OCI-LY7 (cell line): ENCODE results near the gene NTSR1. TPM values are rescaled to one million over a fixed set of nuclear protein-coding genes. Genes with fewer than 3 reads are reported as not detected.
A peak's percentile ranks its signal among the peaks of the same experiment; 100 is the strongest.

Source experiments
- BruUV-seq: library from RNA; stranded (reverse); fragments of 400-500 nt; replicated peaks from 2 replicates; lab custom pipeline; 2021; lab: Mats Ljungman, UMichigan
- CTCF ChIA-PET: fragments of 300-600 bp; sonication (Branson Sonifier 250); formaldehyde crosslinking; loops from one replicate; lab custom pipeline; 2022; ENCODE audit warnings: antibody characterized with exemption; ENCODE audit not compliant: unreplicated experiment; lab: Charles Lee
- POLR2A ChIA-PET: fragments of 300-600 bp; sonication (Branson Sonifier 250); formaldehyde crosslinking; loops from one replicate; lab custom pipeline; 2022; ENCODE audit warnings: antibody characterized with exemption; lab: Charles Lee
- DNase-seq: peaks from one replicate; pipeline ENCODE4 v3.0.0-alpha.2; 2015; ENCODE audit warnings: low spot score
- H2AFZ ChIP-seq: fragments of 200-600 bp; sonication (generic), shearing (Covaris generic); 2 replicates; pipeline ENCODE4 v1.6.1; 2014; ENCODE audit warnings: mild to moderate bottlenecking, antibody characterized with exemption, low read length, moderate library complexity
- H3K27ac ChIP-seq: fragments of 200-600 bp; sonication (generic); 2 replicates; pipeline ENCODE4 v1.5.1; 2014; ENCODE audit warnings: mixed run types, low read depth, mild to moderate bottlenecking, moderate library complexity, low read length, inconsistent platforms; ENCODE audit not compliant: poor library complexity, severe bottlenecking
- H3K36me3 ChIP-seq: fragments of 200-600 bp; sonication (generic); 2 replicates; pipeline ENCODE4 v1.6.1; 2014; ENCODE audit warnings: mild to moderate bottlenecking, antibody characterized with exemption, low read length, moderate library complexity, mixed read lengths; ENCODE audit not compliant: insufficient read depth
- H3K4me1 ChIP-seq: fragments of 200-600 bp; sonication (generic); 2 replicates; pipeline ENCODE4 v1.5.1; 2014; ENCODE audit warnings: mild to moderate bottlenecking, low read length; ENCODE audit not compliant: insufficient read depth, poor library complexity, severe bottlenecking
- H3K4me2 ChIP-seq: fragments of 200-600 bp; sonication (generic); 2 replicates; pipeline ENCODE4 v1.6.1; 2014; ENCODE audit warnings: mild to moderate bottlenecking, low read length
- H3K4me3 ChIP-seq: fragments of 200-600 bp; sonication (generic); 2 replicates; pipeline ENCODE4 v1.5.1; 2014; ENCODE audit warnings: mild to moderate bottlenecking, low read depth, low read length; ENCODE audit not compliant: poor library complexity, severe bottlenecking
- H3K79me2 ChIP-seq: fragments of 200-600 bp; sonication (generic); 2 replicates; pipeline ENCODE4 v1.6.1; 2016; ENCODE audit warnings: low read depth, mild to moderate bottlenecking, low read length, moderate library complexity, mixed read lengths; ENCODE audit not compliant: insufficient read depth
- H3K9me2 ChIP-seq: fragments of 200-600 bp; sonication (generic); 2 replicates; pipeline ENCODE4 v1.6.1; 2016; ENCODE audit warnings: mild to moderate bottlenecking, low read length, mixed read lengths; ENCODE audit not compliant: insufficient read depth
- H3K9me3 ChIP-seq: fragments of 200-600 bp; sonication (generic); 2 replicates; pipeline ENCODE4 v1.6.1; 2014; ENCODE audit warnings: mild to moderate bottlenecking, mixed run types, low read length, mixed read lengths
- H4K20me1 ChIP-seq: fragments of 200-600 bp; sonication (generic); 2 replicates; pipeline ENCODE4 v1.6.1; 2014; ENCODE audit warnings: mild to moderate bottlenecking, antibody characterized with exemption, low read length, moderate library complexity, mixed read lengths; ENCODE audit not compliant: insufficient read depth
- EZH2phosphoT487 ChIP-seq: fragments of 200-600 bp; sonication (generic); IDR thresholded peaks from 2 replicates; pipeline ENCODE4 v1.6.1; 2018; ENCODE audit warnings: low read depth, borderline replicate concordance, mild to moderate bottlenecking, mixed run types, antibody characterized with exemption, low read length, moderate library complexity, mixed read lengths
- intact Hi-C: fragments of 100-400 bp; cut with micrococcal nuclease; formaldehyde crosslinking; loops from one replicate; pipeline ENCODE4 v1.10.0; 2022; ENCODE audit not compliant: unreplicated experiment
- total RNA-seq, 2 experiments: library from RNA; depleted of rRNA in 1 of 2; stranded (reverse); fragments of >200 nt in 1 of 2; shearing (Covaris generic) in 1 of 2; gene quantifications; 2 replicates each; pipeline ENCODE4 v1.2.3, GENCODE V29; 2014 to 2022
- TF ChIP-seq, protein P1 (sequence below): fragments of 200-600 bp; sonication (generic); conservative IDR thresholded peaks from 2 replicates; pipeline ENCODE4 v1.5.1; 2014; ENCODE audit warnings: mild to moderate bottlenecking, antibody characterized with exemption, low read length, moderate library complexity, mixed read lengths

NTSR1 gene
- total RNA-seq, 2 experiments from 2014 or later: not detected

DNA sequence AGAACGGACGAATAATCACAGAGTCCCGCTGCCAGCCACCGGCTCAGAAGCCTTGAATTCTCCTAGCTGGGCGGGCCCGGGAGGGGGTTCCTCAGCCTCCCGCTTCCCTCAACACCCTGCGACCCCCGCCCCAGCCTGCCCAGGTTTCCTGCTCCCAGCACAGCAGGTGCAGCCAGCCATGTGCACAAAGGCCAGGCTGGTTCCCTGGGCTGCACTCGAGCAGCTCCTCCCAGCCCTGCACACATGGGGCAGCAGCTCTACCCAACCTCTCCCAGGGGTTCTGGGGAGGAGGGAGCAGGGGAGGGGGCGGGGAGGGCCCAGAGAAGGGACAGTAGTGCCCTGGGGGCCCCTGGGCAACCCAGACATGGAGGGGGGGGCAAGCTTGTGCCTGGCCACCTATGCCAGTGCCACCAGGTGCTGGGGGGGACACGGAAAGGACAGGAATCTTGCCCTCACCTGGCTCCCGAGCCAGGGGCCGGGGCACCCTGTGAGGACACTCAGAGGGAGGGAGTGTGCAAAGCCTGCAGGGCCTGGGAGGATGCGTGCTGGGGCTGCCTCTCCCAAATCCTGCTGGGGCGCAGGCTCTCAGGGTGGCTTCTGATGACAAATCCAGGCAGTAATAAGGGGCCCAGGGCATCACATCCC is 1.2 kb upstream of the NTSR1 start:
- ChIA-PET POLR2A (interaction anchor here (0.6 kb wide), 1 partner anchor 344 kb away, joined by 5 read pairs; no protein-coding TSS in a partner anchor), CTCF (interaction anchor here (0.6 kb wide), 1 partner anchor 46 kb away, joined by 5 read pairs; no protein-coding TSS in a partner anchor)
- no peak for DNase-seq
- H3K27ac ChIP-seq: no peak overlapping the region
- TF ChIP-seq EZH2phosphoT487: no peak
- TF ChIP-seq, protein P1, sequence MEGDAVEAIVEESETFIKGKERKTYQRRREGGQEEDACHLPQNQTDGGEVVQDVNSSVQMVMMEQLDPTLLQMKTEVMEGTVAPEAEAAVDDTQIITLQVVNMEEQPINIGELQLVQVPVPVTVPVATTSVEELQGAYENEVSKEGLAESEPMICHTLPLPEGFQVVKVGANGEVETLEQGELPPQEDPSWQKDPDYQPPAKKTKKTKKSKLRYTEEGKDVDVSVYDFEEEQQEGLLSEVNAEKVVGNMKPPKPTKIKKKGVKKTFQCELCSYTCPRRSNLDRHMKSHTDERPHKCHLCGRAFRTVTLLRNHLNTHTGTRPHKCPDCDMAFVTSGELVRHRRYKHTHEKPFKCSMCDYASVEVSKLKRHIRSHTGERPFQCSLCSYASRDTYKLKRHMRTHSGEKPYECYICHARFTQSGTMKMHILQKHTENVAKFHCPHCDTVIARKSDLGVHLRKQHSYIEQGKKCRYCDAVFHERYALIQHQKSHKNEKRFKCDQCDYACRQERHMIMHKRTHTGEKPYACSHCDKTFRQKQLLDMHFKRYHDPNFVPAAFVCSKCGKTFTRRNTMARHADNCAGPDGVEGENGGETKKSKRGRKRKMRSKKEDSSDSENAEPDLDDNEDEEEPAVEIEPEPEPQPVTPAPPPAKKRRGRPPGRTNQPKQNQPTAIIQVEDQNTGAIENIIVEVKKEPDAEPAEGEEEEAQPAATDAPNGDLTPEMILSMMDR: no peak
- H4K20me1 ChIP-seq: no peaks in the 10 kb centered on the region
- H3K4me2 ChIP-seq: no peak overlapping the region
- H2AFZ ChIP-seq: no peak overlapping the region
- no peaks in the 10 kb centered on the region for H3K79me2 ChIP-seq
- no peaks in the 10 kb centered on the region for H3K4me1 ChIP-seq
- intact Hi-C loops: no loop called here
- no TSS peak for BruUV-seq
- H3K9me2 ChIP-seq: no peaks in the 10 kb centered on the region
- no peaks in the 10 kb centered on the region for H3K9me3 ChIP-seq
- no peaks in the 10 kb centered on the region for H3K36me3 ChIP-seq
- H3K4me3 ChIP-seq: no peak overlapping the region

DNA sequence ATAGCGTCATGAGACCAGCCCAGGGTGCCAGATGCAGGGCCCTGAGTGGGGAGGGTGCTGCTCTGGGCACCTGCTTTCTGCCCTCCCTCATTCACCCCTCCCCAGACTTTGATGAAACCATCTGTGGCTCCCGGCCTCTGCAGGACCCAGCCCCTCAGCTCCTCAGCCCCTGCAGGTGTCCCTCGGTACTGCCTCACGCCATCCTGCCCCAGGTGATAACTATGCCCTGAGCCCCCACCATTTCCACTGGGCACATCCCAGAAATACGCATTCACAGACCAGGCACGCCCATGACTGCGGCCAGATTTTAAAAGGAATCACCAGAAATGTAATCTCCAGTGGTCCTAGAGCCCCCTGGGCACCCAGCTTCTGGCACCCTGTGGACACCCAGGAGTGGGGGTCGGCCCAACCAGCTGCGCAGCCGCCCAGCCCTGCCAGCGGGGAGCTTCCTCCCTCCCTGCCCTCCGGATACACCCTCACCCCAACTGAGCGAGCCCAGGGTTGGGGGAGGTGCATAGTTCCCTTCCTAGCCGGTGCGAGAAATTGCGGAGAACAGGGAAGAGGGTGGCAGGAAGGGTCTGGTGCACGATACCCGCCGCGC is 615 bp upstream of the NTSR1 start:
- Histone ChIP-seq H3K4me3 (no peak overlapping the region), H3K9me3 (no peaks in the 10 kb centered on the region), H3K4me1 (no peaks in the 10 kb centered on the region), H3K4me2 (no peak overlapping the region), H2AFZ (no peak overlapping the region), H3K27ac (no peak overlapping the region), H4K20me1 (no peaks in the 10 kb centered on the region), H3K79me2 (no peaks in the 10 kb centered on the region), H3K9me2 (no peaks in the 10 kb centered on the region), H3K36me3 (no peaks in the 10 kb centered on the region)
- DNase-seq: peak; percentile 17
- ChIA-PET POLR2A (interaction anchor here (0.8 kb wide), 1 partner anchor 26 kb away, joined by 3 read pairs; no protein-coding TSS in a partner anchor), CTCF (no interaction called here)
- BruUV-seq: no TSS peak
- intact Hi-C loops: no loop called here
- TF ChIP-seq, protein P1: peak; percentile 48
- TF ChIP-seq EZH2phosphoT487: no peak

DNA sequence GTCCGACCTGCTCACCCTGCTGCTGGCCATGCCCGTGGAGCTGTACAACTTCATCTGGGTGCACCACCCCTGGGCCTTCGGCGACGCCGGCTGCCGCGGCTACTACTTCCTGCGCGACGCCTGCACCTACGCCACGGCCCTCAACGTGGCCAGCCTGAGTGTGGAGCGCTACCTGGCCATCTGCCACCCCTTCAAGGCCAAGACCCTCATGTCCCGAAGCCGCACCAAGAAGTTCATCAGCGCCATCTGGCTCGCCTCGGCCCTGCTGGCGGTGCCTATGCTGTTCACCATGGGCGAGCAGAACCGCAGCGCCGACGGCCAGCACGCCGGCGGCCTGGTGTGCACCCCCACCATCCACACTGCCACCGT is 885 bp downstream of the NTSR1 start:
- no peaks in the 10 kb centered on the region for H3K79me2 ChIP-seq

More for the DNA sequence above, 885 bp downstream of the NTSR1 start:
- Histone ChIP-seq H3K9me2 (no peaks in the 10 kb centered on the region), H3K4me2 (no peak overlapping the region), H3K4me3 (no peak overlapping the region), H3K36me3 (no peaks in the 10 kb centered on the region), H3K27ac (no peak overlapping the region), H3K4me1 (no peaks in the 10 kb centered on the region), H4K20me1 (no peaks in the 10 kb centered on the region), H3K9me3 (no peaks in the 10 kb centered on the region), H2AFZ (no peak overlapping the region)
- ChIA-PET CTCF (no interaction called here), POLR2A (no interaction called here)
- DNase-seq: no peak
- no peak for TF ChIP-seq EZH2phosphoT487
- TF ChIP-seq, protein P1: no peak
- intact Hi-C loops: no loop called here
- BruUV-seq: no TSS peak
